NCI-H1417 treated with DMSO at 0.1 percent for 48 hours (cell line): Measurements from ENCODE around the gene SLC8A1.
"Not testable (repeated sequence)": the region's sequence is repeated elsewhere in the genome, so short reads cannot be mapped to it uniquely, and the experiment has no call there.

Experiments used
- DNase-seq: peaks from one replicate; lab custom pipeline; 2025; lab: John Stamatoyannopoulos, UW

SLC8A1 gene

GRCh38 chr2:40108851-40109250, 343.0 kb downstream of the SLC8A1 start:
- DNase-seq, result no peak

GRCh38 chr2:40106061-40106460, 345.8 kb downstream of the SLC8A1 start:
- DNase-seq, result no peak

GRCh38 chr2:40105593-40105992, 346.3 kb downstream of the SLC8A1 start:
- DNase-seq, result no peak

- no peak for DNase-seq
Measured at GRCh38 chr2:40103590-40103989, 348.3 kb downstream of the SLC8A1 start.

- DNase-seq, result no peak
Measured at GRCh38 chr2:40103163-40103562, 348.7 kb downstream of the SLC8A1 start.

GRCh38 chr2:40102447-40102846, 349.4 kb downstream of the SLC8A1 start:
- DNase-seq, result no peak

GRCh38 chr2:40101131-40101575, 350.7 kb downstream of the SLC8A1 start:
- no peak for DNase-seq

GRCh38 chr2:40100676-40101075, 351.2 kb downstream of the SLC8A1 start:
- DNase-seq, result no peak

GRCh38 chr2:40098786-40099470, 353.0 kb downstream of the SLC8A1 start:
- no peak for DNase-seq

GRCh38 chr2:40097691-40098385, 354.1 kb downstream of the SLC8A1 start:
- no peak for DNase-seq

- no peak for DNase-seq
Measured at GRCh38 chr2:40096360-40096759, 355.5 kb downstream of the SLC8A1 start.

- no peak for DNase-seq
Measured at GRCh38 chr2:40095000-40095399, 356.9 kb downstream of the SLC8A1 start.

- DNase-seq, result no peak
Measured at GRCh38 chr2:40094451-40094850, 357.4 kb downstream of the SLC8A1 start.

- DNase-seq, result no peak
Measured at GRCh38 chr2:40093021-40093675, 358.7 kb downstream of the SLC8A1 start.

GRCh38 chr2:40090044-40090443, 361.8 kb downstream of the SLC8A1 start:
- DNase-seq, result no peak

GRCh38 chr2:40087927-40088326, 364.0 kb downstream of the SLC8A1 start:
- DNase-seq, result no peak

GRCh38 chr2:40087434-40087833, 364.5 kb downstream of the SLC8A1 start:
- no peak for DNase-seq

- DNase-seq, result no peak
Measured at GRCh38 chr2:40085786-40086185, 366.1 kb downstream of the SLC8A1 start.

- DNase-seq, result not testable (repeated sequence)
Measured at GRCh38 chr2:40073336-40073735, 378.6 kb downstream of the SLC8A1 start.

- no peak for DNase-seq
Measured at GRCh38 chr2:40072442-40073232, 379.3 kb downstream of the SLC8A1 start.

GRCh38 chr2:40062381-40062780, 389.5 kb downstream of the SLC8A1 start:
- peak; percentile 51 for DNase-seq

- DNase-seq, result peak; percentile 95
Measured at GRCh38 chr2:40049781-40050180, 402.1 kb downstream of the SLC8A1 start.
